ENCODE results near the gene GATA2. TPM values are rescaled to one million over a fixed set of nuclear protein-coding genes. Genes with fewer than 3 reads are reported as not detected.

GATA2 gene
- total and polyA plus RNA-seq, 2 donors (not counting 1 experiment from before 2014, with no cell fraction given): 0.83 to 3.2 TPM

DNA sequence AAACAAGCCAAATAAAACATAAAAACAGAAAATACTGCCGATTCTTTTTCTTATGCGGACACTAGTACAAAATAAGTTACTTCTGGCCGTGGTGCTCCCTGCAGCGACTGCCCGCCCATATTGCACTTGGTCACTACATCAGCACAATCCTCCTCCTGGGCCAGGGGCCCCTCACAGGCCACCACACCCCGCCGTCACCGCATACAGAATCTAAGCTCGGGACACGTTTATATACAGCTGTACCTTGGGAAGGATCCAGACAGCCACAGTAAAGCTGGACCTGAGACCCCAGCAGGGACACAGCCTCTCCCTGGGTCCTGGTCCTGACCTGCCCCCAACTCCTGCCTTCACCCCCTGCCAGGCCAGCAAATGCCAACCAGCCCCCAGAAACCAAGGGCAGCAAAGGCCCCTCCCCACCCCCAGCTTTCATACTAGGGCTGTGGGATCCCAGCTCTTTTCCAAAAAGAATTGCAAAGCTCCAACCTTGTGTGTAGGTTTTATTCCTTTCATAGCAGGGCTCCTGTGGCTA is 13.4 kb downstream of the GATA2 start:
- Histone ChIP-seq H3K4me3 (replicated peaks in 1 of 4; ENCODE audit: control extremely low read depth in 1 of 4, insufficient read depth in 1 of 4, low read depth in 3 of 4, low read length in 4 of 4) (no peak overlapping the region), H3K9me3 (ENCODE audit: control insufficient read depth, insufficient read depth, low read depth, low read length) (no peaks in the 10 kb centered on the region), H2AFZ (ENCODE audit: low read length) (no peak overlapping the region), H3K27ac (ENCODE audit: insufficient read depth, low read length) (no peak overlapping the region), H3K4me2 (ENCODE audit: extremely low read depth, insufficient read depth, low read length) (no peak overlapping the region), H3K79me2 (ENCODE audit: control insufficient read depth, insufficient read depth, low read length) (no peaks in the 10 kb centered on the region), H3K27me3 (ENCODE audit: control insufficient read depth, insufficient read depth, low read length) (peaks cover 1% of the 10 kb centered on the region), H3K4me1 (ENCODE audit: control insufficient read depth, extremely low read depth, insufficient read depth, low read length) (peaks cover 13% of the 10 kb centered on the region), H3K36me3 (ENCODE audit: control insufficient read depth, insufficient read depth, low read length) (peaks cover 4% of the 10 kb centered on the region), H4K20me1 (ENCODE audit: control insufficient read depth, extremely low read depth, insufficient read depth, low read length) (no peaks in the 10 kb centered on the region), H3K9ac (ENCODE audit: insufficient read depth, low read length) (no peak overlapping the region)
- TF ChIP-seq, protein P1, sequence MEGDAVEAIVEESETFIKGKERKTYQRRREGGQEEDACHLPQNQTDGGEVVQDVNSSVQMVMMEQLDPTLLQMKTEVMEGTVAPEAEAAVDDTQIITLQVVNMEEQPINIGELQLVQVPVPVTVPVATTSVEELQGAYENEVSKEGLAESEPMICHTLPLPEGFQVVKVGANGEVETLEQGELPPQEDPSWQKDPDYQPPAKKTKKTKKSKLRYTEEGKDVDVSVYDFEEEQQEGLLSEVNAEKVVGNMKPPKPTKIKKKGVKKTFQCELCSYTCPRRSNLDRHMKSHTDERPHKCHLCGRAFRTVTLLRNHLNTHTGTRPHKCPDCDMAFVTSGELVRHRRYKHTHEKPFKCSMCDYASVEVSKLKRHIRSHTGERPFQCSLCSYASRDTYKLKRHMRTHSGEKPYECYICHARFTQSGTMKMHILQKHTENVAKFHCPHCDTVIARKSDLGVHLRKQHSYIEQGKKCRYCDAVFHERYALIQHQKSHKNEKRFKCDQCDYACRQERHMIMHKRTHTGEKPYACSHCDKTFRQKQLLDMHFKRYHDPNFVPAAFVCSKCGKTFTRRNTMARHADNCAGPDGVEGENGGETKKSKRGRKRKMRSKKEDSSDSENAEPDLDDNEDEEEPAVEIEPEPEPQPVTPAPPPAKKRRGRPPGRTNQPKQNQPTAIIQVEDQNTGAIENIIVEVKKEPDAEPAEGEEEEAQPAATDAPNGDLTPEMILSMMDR (conservative IDR thresholded peaks at IDR 0.05 in 1 of 2, IDR thresholded peaks at IDR 0.05 in 1 of 2; ENCODE audit: low read depth in 1 of 2, low read length in 2 of 2): no peak
- no peak for TF ChIP-seq EZH2 (IDR thresholded peaks at IDR 0.05; ENCODE audit: low read length, missing control alignments)
- DNase-seq (ENCODE audit: low read depth in 2 of 2): no peak

GRCh38 chr3:128478576-128479506 is 14.2 kb downstream of the GATA2 start:
- H3K4me3 ChIP-seq (replicated peaks in 1 of 4; ENCODE audit: control extremely low read depth in 1 of 4, insufficient read depth in 1 of 4, low read depth in 3 of 4, low read length in 4 of 4): no peak overlapping the region
- H4K20me1 ChIP-seq (ENCODE audit: control insufficient read depth, extremely low read depth, insufficient read depth, low read length): no peaks in the 10 kb centered on the region
- H3K36me3 ChIP-seq (ENCODE audit: control insufficient read depth, insufficient read depth, low read length): peaks cover 4% of the 10 kb centered on the region
- no peak for DNase-seq (ENCODE audit: low read depth in 2 of 2)
- peaks cover 8% of the 10 kb centered on the region for H3K27me3 ChIP-seq (ENCODE audit: control insufficient read depth, insufficient read depth, low read length)
- no peak overlapping the region for H3K4me2 ChIP-seq (ENCODE audit: extremely low read depth, insufficient read depth, low read length)
- H3K9me3 ChIP-seq (ENCODE audit: control insufficient read depth, insufficient read depth, low read depth, low read length): no peaks in the 10 kb centered on the region
- H2AFZ ChIP-seq (ENCODE audit: low read length): no peak overlapping the region
- no peak for TF ChIP-seq EZH2 (IDR thresholded peaks at IDR 0.05; ENCODE audit: low read length, missing control alignments)
- TF ChIP-seq, protein P1 (conservative IDR thresholded peaks at IDR 0.05 in 1 of 2, IDR thresholded peaks at IDR 0.05 in 1 of 2; ENCODE audit: low read depth in 1 of 2, low read length in 2 of 2): no peak
- H3K9ac ChIP-seq (ENCODE audit: insufficient read depth, low read length): no peak overlapping the region
- no peaks in the 10 kb centered on the region for H3K79me2 ChIP-seq (ENCODE audit: control insufficient read depth, insufficient read depth, low read length)
- H3K4me1 ChIP-seq (ENCODE audit: control insufficient read depth, extremely low read depth, insufficient read depth, low read length): peaks cover 9% of the 10 kb centered on the region
- no peak overlapping the region for H3K27ac ChIP-seq (ENCODE audit: insufficient read depth, low read length)

GRCh38 chr3:128476659-128477058 is 16.3 kb downstream of the GATA2 start:
- Histone ChIP-seq H4K20me1 (ENCODE audit: control insufficient read depth, extremely low read depth, insufficient read depth, low read length) (no peaks in the 10 kb centered on the region), H3K4me1 (ENCODE audit: control insufficient read depth, extremely low read depth, insufficient read depth, low read length) (no peaks in the 10 kb centered on the region), H3K79me2 (ENCODE audit: control insufficient read depth, insufficient read depth, low read length) (no peaks in the 10 kb centered on the region), H3K9ac (ENCODE audit: insufficient read depth, low read length) (no peak overlapping the region), H3K9me3 (ENCODE audit: control insufficient read depth, insufficient read depth, low read depth, low read length) (no peaks in the 10 kb centered on the region), H3K4me3 (replicated peaks in 1 of 4; ENCODE audit: control extremely low read depth in 1 of 4, insufficient read depth in 1 of 4, low read depth in 3 of 4, low read length in 4 of 4) (no peak overlapping the region), H3K4me2 (ENCODE audit: extremely low read depth, insufficient read depth, low read length) (no peak overlapping the region), H3K27me3 (ENCODE audit: control insufficient read depth, insufficient read depth, low read length) (peaks cover 24% of the 10 kb centered on the region), H2AFZ (ENCODE audit: low read length) (no peak overlapping the region), H3K27ac (ENCODE audit: insufficient read depth, low read length) (no peak overlapping the region), H3K36me3 (ENCODE audit: control insufficient read depth, insufficient read depth, low read length) (peaks cover 4% of the 10 kb centered on the region)
- DNase-seq (ENCODE audit: low read depth in 2 of 2): no peak
- TF ChIP-seq, protein P1 (conservative IDR thresholded peaks at IDR 0.05 in 1 of 2, IDR thresholded peaks at IDR 0.05 in 1 of 2; ENCODE audit: low read depth in 1 of 2, low read length in 2 of 2): no peak
- TF ChIP-seq EZH2 (IDR thresholded peaks at IDR 0.05; ENCODE audit: low read length, missing control alignments): no peak

Data from fibroblast of lung (primary cell).